K562 (cell line): Measurements from ENCODE around the gene PDE4D. TPM values are rescaled to one million over a fixed set of nuclear protein-coding genes. Genes with fewer than 3 reads are reported as not detected.

Experiments
- ATAC-seq: fragments of 200-7000 bp; cut with Tn5 transposase; 3 replicates; pipeline ENCODE4 v1.9.1; 2020; ENCODE audit warnings: moderate library complexity
- BruUV-seq: library from RNA; stranded (reverse); fragments of 400-500 nt; replicated peaks from 2 replicates; lab custom pipeline; 2021; lab: Mats Ljungman, UMichigan
- CTCF ChIA-PET: fragments of 300-600 bp; formaldehyde crosslinking; extraction: SDS; loops from one replicate; lab custom pipeline; 2021; ENCODE audit warnings: low intra/inter-chr PET ratio; lab: Yijun Ruan, JAX
- POLR2A ChIA-PET: fragments of 300-600, 350-650 bp; sonication (Branson Sonifier 250); formaldehyde crosslinking; extraction: SDS; loops from one replicate; lab custom pipeline; 2021; ENCODE audit warnings: antibody characterized with exemption, inconsistent platforms; lab: Yijun Ruan, JAX
- DNase-seq, 4 experiments: peaks; one replicate each; pipeline versions ENCODE4 v3.0.0 to v3.0.0-alpha.2; 2011 to 2018; ENCODE audit warnings: low spot score in 3 of 4, mixed read lengths in 3 of 4; ENCODE audit errors: extremely low read depth in 1 of 4
- FAIRE-seq: peaks from 2 replicates; lab custom pipeline; 2011; peaks lifted over from hg19 to GRCh38; lab: Jason Lieb, UNC
- H2AFZ ChIP-seq: 2 replicates; pipeline ENCODE4 v1.6.0; 2011; ENCODE audit warnings: low read depth, low read length, control low read depth, inconsistent platforms
- H3K27ac ChIP-seq: fragments of 200-600 bp; 3 replicates; pipeline ENCODE4 v1.8.0; 2011; ENCODE audit warnings: low read depth, mild to moderate bottlenecking, control low read depth, inconsistent platforms, low read length, moderate library complexity, mixed read lengths; ENCODE audit errors: extremely low read depth
- H3K27me3 ChIP-seq, 2 experiments: fragments of 300-600 bp in 1 of 2; 2 replicates in 1 of 2; 3 replicates in 1 of 2; pipeline versions ENCODE4 v1.6.0 to v1.8.0; 2011; ENCODE audit warnings: inconsistent platforms in 2 of 2, low read length in 2 of 2, mild to moderate bottlenecking in 1 of 2, mixed read lengths in 1 of 2, moderate library complexity in 1 of 2; ENCODE audit not compliant: control insufficient read depth in 2 of 2, insufficient read depth in 2 of 2
- H3K36me3 ChIP-seq: fragments of 300-600 bp; 3 replicates; pipeline ENCODE4 v1.8.0; 2011; ENCODE audit warnings: mild to moderate bottlenecking, low read length, inconsistent platforms; ENCODE audit not compliant: control insufficient read depth, insufficient read depth
- H3K4me1 ChIP-seq, 2 experiments: fragments of 200-600 bp in 1 of 2; replicated peaks in 1 of 2; 2 replicates in 1 of 2; 3 replicates in 1 of 2; pipeline versions ENCODE4 v1.5.1 to v1.8.0; 2011; ENCODE audit warnings: inconsistent platforms in 2 of 2, low read length in 2 of 2, mild to moderate bottlenecking in 1 of 2, mixed read lengths in 1 of 2, moderate library complexity in 1 of 2; ENCODE audit not compliant: control insufficient read depth in 2 of 2, insufficient read depth in 2 of 2
- H3K4me2 ChIP-seq: 2 replicates; pipeline ENCODE4 v1.6.1; 2011; ENCODE audit warnings: low read length, control low read depth, inconsistent platforms, mixed read lengths; ENCODE audit not compliant: insufficient read depth
- H3K4me3 ChIP-seq: fragments of 200-600 bp; sonication (generic), shearing (Covaris generic); 2 replicates; pipeline ENCODE4 v1.5.1; 2016; ENCODE audit warnings: control low read depth, inconsistent platforms
- H3K79me2 ChIP-seq: fragments of 200-600 bp; 3 replicates; pipeline ENCODE4 v1.8.0; 2011; ENCODE audit warnings: low read length, inconsistent platforms; ENCODE audit not compliant: control insufficient read depth, insufficient read depth
- H3K9ac ChIP-seq, 2 experiments: 2 replicates each; pipeline versions ENCODE4 v1.6.0 to v1.6.1; 2011; ENCODE audit warnings: low read depth in 2 of 2, low read length in 2 of 2, control low read depth in 1 of 2, inconsistent platforms in 1 of 2, mild to moderate bottlenecking in 1 of 2, mixed read lengths in 1 of 2; ENCODE audit not compliant: insufficient read depth in 1 of 2
- H3K9me1 ChIP-seq: one replicate; pipeline ENCODE4 v1.6.0; 2011; ENCODE audit warnings: inconsistent platforms, mild to moderate bottlenecking, low read length, moderate library complexity; ENCODE audit not compliant: control insufficient read depth, insufficient read depth
- H3K9me3 ChIP-seq: replicated peaks from 2 replicates; pipeline ENCODE4 v1.5.1; 2011; ENCODE audit warnings: low read depth, low read length, inconsistent platforms; ENCODE audit not compliant: control insufficient read depth, insufficient read depth
- H4K20me1 ChIP-seq: replicated peaks from 2 replicates; pipeline ENCODE4 v1.6.1; 2011; ENCODE audit warnings: low read length, inconsistent platforms, mixed read lengths; ENCODE audit not compliant: control insufficient read depth, insufficient read depth
- CGGBP1 ChIP-seq: fragments of 250-450 bp; sonication (Bioruptor Pico); IDR thresholded peaks from 2 replicates; pipeline ENCODE4 v1.9.0; 2021; ENCODE audit warnings: mild to moderate bottlenecking
- CUX1 ChIP-seq: fragments of 200-800 bp; sonication (Bioruptor generic); IDR thresholded peaks from 2 replicates; pipeline ENCODE4 v1.6.1; 2016; ENCODE audit warnings: missing genetic modification characterization, missing compliant biosample characterization
- GATAD2B ChIP-seq: fragments of 450-650 bp; IDR thresholded peaks from 2 replicates; pipeline ENCODE4 v1.6.1; 2017; ENCODE audit warnings: mild to moderate bottlenecking, borderline replicate concordance
- HMG20A ChIP-seq: fragments of 450-650 bp; formaldehyde crosslinking; conservative IDR thresholded peaks from 2 replicates; pipeline ENCODE4 v1.4.0; 2020; ENCODE audit warnings: mild to moderate bottlenecking, mixed read lengths
- MAFF ChIP-seq: IDR thresholded peaks from 2 replicates; pipeline ENCODE4 v1.6.1; 2012; ENCODE audit warnings: low read length, improper control_type of control experiment
- NFE2 ChIP-seq: IDR thresholded peaks from 2 replicates; pipeline ENCODE4 v1.6.1; 2014; ENCODE audit warnings: antibody characterized with exemption, low read depth
- RFX7 ChIP-seq: fragments of 250-450 bp; sonication (Bioruptor Pico); IDR thresholded peaks from 2 replicates; pipeline ENCODE4 v1.5.1; 2021; ENCODE audit warnings: mild to moderate bottlenecking
- WHSC1 ChIP-seq: IDR thresholded peaks from one replicate; pipeline ENCODE4 v1.6.1; 2012; ENCODE audit warnings: low read length, control low read depth, inconsistent platforms
- ZBTB33 ChIP-seq: sonication (generic); formaldehyde crosslinking; IDR thresholded peaks from 2 replicates; pipeline ENCODE4 v1.8.1; 2023; ENCODE audit warnings: mild to moderate bottlenecking, missing genetic modification reagents
- ZFP36 ChIP-seq: fragments of 150-350 bp; IDR thresholded peaks from 2 replicates; pipeline ENCODE4 v1.6.1; 2018; ENCODE audit warnings: low read length, low read depth; ENCODE audit not compliant: partially characterized antibody
- ZNF282 ChIP-seq: sonication (generic); formaldehyde crosslinking; IDR thresholded peaks from 2 replicates; pipeline ENCODE4 v1.8.1; 2023; ENCODE audit warnings: missing genetic modification reagents
- ZSCAN29 ChIP-seq: fragments of 450-650 bp; IDR thresholded peaks from 2 replicates; pipeline ENCODE4 v1.6.1; 2017
- WGBS: fragments of 100-300 bp; shearing (Covaris generic); methylation state at CpG from one replicate; pipeline ENCODE4 v1.1.6; 2016; ENCODE audit warnings: low coverage, mixed read lengths; ENCODE audit not compliant: insufficient coverage; ENCODE audit errors: missing lambda C conversion rate; 5-methylcytosine and 5-hydroxymethylcytosine counted together
- in situ Hi-C: fragments of 300-500 bp; cut with MboI; formaldehyde crosslinking; loops from 4 replicates; pipeline ENCODE4 v1.15.0; 2018; ENCODE audit warnings: inconsistent platforms, mixed read lengths
- intact Hi-C: fragments of 100-400 bp; cut with micrococcal nuclease; formaldehyde crosslinking; loops from 2 replicates; pipeline ENCODE4 v1.14.2; 2022
- polyA plus RNA-seq, 8 experiments: library from polyadenylated mRNA; depleted of rRNA in 4 of 8; stranded (reverse) in 5 of 8; unstranded in 3 of 8; fragments of >200 nt; fragmentation: Nextera tagmentation in 2 of 8; fragmentation: Illumina TruSeq in 1 of 8; extraction: Ambion mirVana in 2 of 8; extraction: Trizol in 1 of 8; gene quantifications; 2 replicates each; pipeline versions ENCODE4 v1.2.1 to v1.2.3, GENCODE V29; 2011 to 2014; ENCODE audit warnings: inconsistent platforms in 1 of 8, missing spikeins in 1 of 8
- total RNA-seq, 7 experiments: library from RNA; depleted of rRNA in 6 of 7; stranded (reverse); fragments of >200 nt in 6 of 7; fragmentation: Illumina TruSeq in 2 of 7; extraction: Trizol in 2 of 7; gene quantifications; 2 replicates each; pipeline versions ENCODE4 v1.2.1 to v1.2.3, GENCODE V29; 2011 to 2021; ENCODE audit warnings: low replicate concordance in 1 of 7

Gene PDE4D
- total and polyA plus RNA-seq, 9 of the 15 experiments (the other 6 are each of a cell fraction or from before 2014, with no cell fraction given), result 0.04 to 0.46 (median 0.13) TPM

GRCh38 chr5:59713498-59713844 lies 180.1 kb downstream of the PDE4D start (continued):
- TF ChIP-seq ZBTB33 (CRISPR knock-in tag), result no peak
- TF ChIP-seq MAFF, result no peak

GRCh38 chr5:59712836-59713497 lies 180.6 kb downstream of the PDE4D start:
- CTCF ChIA-PET, result no interaction called here
- BruUV-seq, result no TSS peak
- H3K9me3 ChIP-seq, result peaks cover 4% of the 10 kb centered on the region
- ATAC-seq, result no peak
- WGBS, result 0% methylated on average over 6 of the region's 6 CpGs
- H3K4me1 ChIP-seq, result no peaks in the 10 kb centered on the region
- H3K9me1 ChIP-seq, result no peaks in the 10 kb centered on the region
- no peak overlapping the region for H3K27ac ChIP-seq
- DNase-seq, result peak in 1 of 4 experiments; percentile 30
- no peaks in the 10 kb centered on the region for H3K36me3 ChIP-seq
- H2AFZ ChIP-seq, result no peak overlapping the region
- no peaks in the 10 kb centered on the region for H3K27me3 ChIP-seq
- no peak overlapping the region for H3K4me2 ChIP-seq
- no peaks in the 10 kb centered on the region for H3K79me2 ChIP-seq
- no peak overlapping the region for H3K4me3 ChIP-seq
- no peak overlapping the region for H3K9ac ChIP-seq
- FAIRE-seq, result no peak
- intact Hi-C loops (no loop called here), in situ Hi-C loops (no loop called here)
- no peaks in the 10 kb centered on the region for H4K20me1 ChIP-seq
- POLR2A ChIA-PET, result no interaction called here
- peak; percentile 60 for TF ChIP-seq ZFP36
- TF ChIP-seq RFX7 (CRISPR knock-in tag), result no peak
- TF ChIP-seq ZNF282 (CRISPR knock-in tag), result no peak
- no peak for TF ChIP-seq CGGBP1
- no peak for TF ChIP-seq HMG20A
- TF ChIP-seq CUX1 (CRISPR knock-in tag), result no peak
- no peak for TF ChIP-seq WHSC1
- TF ChIP-seq MAFF, result peak; percentile 31; the same call in 1 of the 2 replicates
- peak; percentile 40; the same call in 1 of the 2 replicates for TF ChIP-seq NFE2
- TF ChIP-seq GATAD2B, result no peak
- no peak for TF ChIP-seq ZSCAN29
